ENCODE data around the gene AP4S1.
"Not testable (repeated sequence)": the region's sequence is repeated elsewhere in the genome, so short reads cannot be mapped to it uniquely, and the experiment has no call there.

The AP4S1 gene

GRCh38 chr14:31045501-31046080 is 20.1 kb downstream of the AP4S1 start:
- TF ChIP-seq ZFX (IDR thresholded peaks at IDR 0.05; ENCODE audit: borderline replicate concordance) (no peak), CTCF (IDR thresholded peaks at IDR 0.05) (no peak)
- no peak overlapping the region for H3K27ac ChIP-seq

DNA sequence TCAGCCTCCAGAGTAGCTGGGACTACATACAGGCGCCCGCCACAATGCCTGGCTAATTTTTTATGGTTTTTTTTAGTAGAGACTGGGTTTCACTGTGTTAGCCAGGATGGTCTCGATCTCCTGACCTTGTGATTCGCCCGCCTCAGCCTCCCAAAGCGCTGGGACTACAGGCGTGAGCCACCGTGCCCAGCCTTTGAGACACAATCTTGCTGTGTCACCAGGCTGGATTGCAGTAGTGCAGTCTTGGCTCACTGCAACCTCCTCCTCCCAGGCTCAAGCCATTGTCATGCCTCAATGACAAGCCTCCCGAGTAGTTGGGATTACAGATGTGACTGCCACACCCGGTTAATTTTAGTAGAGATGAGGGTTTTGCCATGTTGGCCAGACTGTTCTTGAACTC is 22.1 kb downstream of the AP4S1 start:
- no peak for TF ChIP-seq CTCF (IDR thresholded peaks at IDR 0.05)
- no peak for TF ChIP-seq ZFX (IDR thresholded peaks at IDR 0.05; ENCODE audit: borderline replicate concordance)
- no peak overlapping the region for H3K27ac ChIP-seq

DNA sequence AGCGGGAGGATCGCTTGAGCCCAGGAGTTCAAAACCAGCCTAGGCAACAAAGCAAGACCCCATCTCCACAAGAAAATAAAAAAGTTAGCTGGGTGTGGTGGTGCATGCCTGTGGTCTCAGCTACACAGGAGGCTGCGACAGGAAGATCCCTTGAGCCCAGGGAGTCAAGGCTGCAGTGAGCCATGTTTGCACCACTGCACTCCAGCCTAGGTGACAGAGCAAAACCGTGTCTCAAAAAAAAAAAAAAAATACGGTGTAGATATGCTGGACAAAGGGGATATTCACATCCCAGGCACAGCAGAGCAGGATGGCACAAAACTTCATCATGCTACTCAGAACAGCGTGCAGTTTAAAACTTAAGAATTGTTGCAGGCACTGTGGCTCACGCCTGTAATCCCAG is 25.6 kb downstream of the AP4S1 start:
- no peak overlapping the region for H3K27ac ChIP-seq
- no peak for TF ChIP-seq CTCF (IDR thresholded peaks at IDR 0.05)
- no peak for TF ChIP-seq ZFX (IDR thresholded peaks at IDR 0.05; ENCODE audit: borderline replicate concordance)

GRCh38 chr14:31051511-31051910 is 26.1 kb downstream of the AP4S1 start:
- no peak for TF ChIP-seq CTCF (IDR thresholded peaks at IDR 0.05)
- TF ChIP-seq ZFX (IDR thresholded peaks at IDR 0.05; ENCODE audit: borderline replicate concordance) = no peak
- H3K27ac ChIP-seq = no peak overlapping the region

DNA sequence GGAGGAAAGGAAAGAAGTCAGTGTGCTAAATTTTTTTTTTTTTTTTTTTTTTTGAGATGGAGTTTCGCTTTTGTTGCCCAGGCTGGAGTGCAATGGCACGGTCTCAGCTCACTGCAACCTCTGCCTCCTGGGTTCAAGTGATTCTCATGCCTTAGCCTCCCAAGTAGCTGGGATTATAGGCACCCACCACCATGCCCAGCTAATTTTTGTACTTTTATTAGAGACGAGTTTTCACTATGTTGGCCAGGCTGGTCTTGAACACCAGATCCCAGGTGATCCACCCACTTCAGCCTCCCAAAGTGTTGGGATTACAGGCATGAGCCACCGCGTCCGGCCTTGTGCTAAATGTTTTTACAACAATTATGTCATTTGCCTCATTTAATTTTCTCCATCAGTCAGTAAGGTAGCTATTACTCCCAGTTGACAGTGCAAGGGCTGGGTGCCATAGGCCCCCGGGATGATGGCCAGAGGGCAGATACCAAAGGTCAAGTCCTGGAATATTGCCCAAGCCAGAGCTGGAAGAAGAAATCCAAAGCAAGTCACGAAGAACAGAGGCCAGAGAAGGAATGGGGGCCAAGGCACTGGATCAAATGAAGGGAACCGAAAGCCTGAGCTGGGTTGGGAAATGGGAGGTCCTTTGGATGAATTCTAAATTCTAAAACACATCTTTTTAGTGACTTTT is 27.6 kb downstream of the AP4S1 start:
- H3K27ac ChIP-seq = not testable (repeated sequence)

DNA sequence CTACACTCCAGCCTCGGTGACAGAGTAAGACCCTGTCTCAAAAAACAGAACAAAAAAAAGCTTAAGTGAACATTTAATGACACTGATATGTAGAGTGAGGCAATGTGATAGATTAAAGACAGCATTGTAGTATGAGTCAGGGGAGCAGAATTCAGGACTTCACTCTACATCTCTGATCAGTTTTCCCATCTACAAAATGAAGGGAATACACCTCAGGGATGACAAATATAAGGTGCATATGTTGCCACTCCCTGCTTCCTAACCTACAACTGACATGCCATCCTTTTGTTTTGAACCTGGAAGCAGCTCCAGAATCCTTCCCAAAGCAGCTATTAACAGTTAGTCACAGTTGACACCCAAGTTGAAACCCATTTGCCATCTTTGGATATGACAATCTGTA is 31.6 kb downstream of the AP4S1 start:
- TF ChIP-seq CTCF (IDR thresholded peaks at IDR 0.05) (no peak), ZFX (IDR thresholded peaks at IDR 0.05; ENCODE audit: borderline replicate concordance) (no peak)
- no peak overlapping the region for H3K27ac ChIP-seq

DNA sequence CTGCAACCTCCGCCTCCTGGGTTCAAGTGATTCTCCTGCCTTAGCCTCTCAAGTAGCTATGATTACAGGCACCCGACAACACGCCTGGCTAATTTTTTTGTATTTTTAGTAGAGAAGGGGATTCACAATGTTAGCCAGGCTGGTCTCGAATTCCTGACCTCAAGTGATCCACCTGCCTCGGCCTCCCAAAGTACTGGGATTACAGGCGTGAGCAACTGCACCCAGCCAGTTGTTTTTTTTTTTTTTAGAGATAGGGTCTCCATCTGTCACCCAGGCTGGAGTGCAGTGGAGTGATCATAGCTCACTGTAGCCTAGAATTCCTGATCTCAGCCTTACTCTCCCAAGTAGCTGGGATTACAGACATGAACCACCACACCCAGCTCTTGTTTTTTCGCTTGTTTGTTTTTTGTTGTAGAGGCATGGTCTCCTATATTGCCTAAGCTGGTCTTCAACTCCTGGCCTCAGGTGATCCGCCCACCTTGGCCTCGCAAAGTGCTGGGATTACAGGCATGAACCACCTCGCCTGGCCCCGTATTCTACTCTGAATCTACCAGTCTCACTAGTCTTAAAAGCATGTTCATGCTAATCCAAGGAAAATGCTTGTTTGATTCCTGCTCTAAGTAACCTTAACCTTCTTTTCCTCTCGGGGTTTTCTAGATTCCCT is 32.4 kb downstream of the AP4S1 start:
- no peak overlapping the region for H3K27ac ChIP-seq
- TF ChIP-seq ZFX (IDR thresholded peaks at IDR 0.05; ENCODE audit: borderline replicate concordance) (no peak), CTCF (IDR thresholded peaks at IDR 0.05) (no peak)

Measured in 22Rv1 (cell line).